H9 (cell line): ENCODE data around the gene TADA2B. TPM values are rescaled to one million over a fixed set of nuclear protein-coding genes. Genes with fewer than 3 reads are reported as not detected.

Source experiments
- DNase-seq: peaks from one replicate; pipeline ENCODE4 v3.0.0-alpha.2; 2017
- H2AFZ ChIP-seq: one replicate; pipeline ENCODE4 v1.6.1; 2013; ENCODE audit warnings: mild to moderate bottlenecking, low read length, control low read depth, moderate library complexity
- H2AK5ac ChIP-seq: 2 replicates; pipeline ENCODE4 v1.6.1; 2013; ENCODE audit warnings: low read length, control low read depth, mixed read lengths; ENCODE audit not compliant: insufficient read length
- H2BK120ac ChIP-seq: one replicate; pipeline ENCODE4 v1.6.1; 2013; ENCODE audit warnings: low read depth, mild to moderate bottlenecking, low read length, control low read depth, inconsistent platforms; ENCODE audit not compliant: poor library complexity, severe bottlenecking
- H2BK12ac ChIP-seq: 2 replicates; pipeline ENCODE4 v1.6.1; 2013; ENCODE audit warnings: low read length, control low read depth, mixed read lengths, low read depth; ENCODE audit not compliant: insufficient read length
- H2BK15ac ChIP-seq: 2 replicates; pipeline ENCODE4 v1.6.1; 2013; ENCODE audit warnings: low read depth, low read length, control low read depth
- H2BK20ac ChIP-seq: one replicate; pipeline ENCODE4 v1.6.1; 2013; ENCODE audit warnings: low read depth, mild to moderate bottlenecking, low read length, control low read depth, inconsistent platforms; ENCODE audit not compliant: poor library complexity, severe bottlenecking
- H2BK5ac ChIP-seq: 2 replicates; pipeline ENCODE4 v1.6.1; 2013; ENCODE audit warnings: low read length, control low read depth, mixed read lengths; ENCODE audit not compliant: insufficient read length
- H3K14ac ChIP-seq: 2 replicates; pipeline ENCODE4 v1.6.1; 2013; ENCODE audit warnings: low read length, control low read depth; ENCODE audit not compliant: insufficient read depth
- H3K18ac ChIP-seq: 2 replicates; pipeline ENCODE4 v1.6.1; 2013; ENCODE audit warnings: low read depth, mild to moderate bottlenecking, mixed read lengths, low read length, control low read depth; ENCODE audit not compliant: insufficient read length
- H3K23ac ChIP-seq: 2 replicates; pipeline ENCODE4 v1.6.1; 2013; ENCODE audit warnings: low read length, control low read depth, mixed read lengths, low read depth; ENCODE audit not compliant: insufficient read length
- H3K23me2 ChIP-seq: 2 replicates; pipeline ENCODE4 v1.6.1; 2013; ENCODE audit warnings: low read depth, mild to moderate bottlenecking, mixed read lengths, low read length, control low read depth; ENCODE audit not compliant: insufficient read length, poor library complexity, severe bottlenecking
- H3K27ac ChIP-seq: 2 replicates; pipeline ENCODE4 v1.5.1; 2013; ENCODE audit warnings: low read length, control low read depth, mixed read lengths, low read depth; ENCODE audit not compliant: insufficient read length
- H3K27me3 ChIP-seq: 2 replicates; pipeline ENCODE4 v1.6.1; 2013; ENCODE audit warnings: low read length, control low read depth, inconsistent platforms; ENCODE audit not compliant: insufficient read depth
- H3K4ac ChIP-seq: 2 replicates; pipeline ENCODE4 v1.6.1; 2013; ENCODE audit warnings: low read depth, mild to moderate bottlenecking, control low read depth, inconsistent platforms, low read length, moderate library complexity
- H3K4me1 ChIP-seq: 2 replicates; pipeline ENCODE4 v1.6.1; 2013; ENCODE audit warnings: low read length, control low read depth, inconsistent platforms; ENCODE audit not compliant: insufficient read depth
- H3K4me2 ChIP-seq: 2 replicates; pipeline ENCODE4 v1.6.1; 2013; ENCODE audit warnings: low read length, control low read depth, mixed read lengths; ENCODE audit not compliant: insufficient read length, insufficient read depth
- H3K56ac ChIP-seq: 2 replicates; pipeline ENCODE4 v1.6.1; 2013; ENCODE audit warnings: low read depth, mild to moderate bottlenecking, mixed read lengths, low read length, control low read depth; ENCODE audit not compliant: insufficient read length
- H3K79me1 ChIP-seq: 2 replicates; pipeline ENCODE4 v1.6.1; 2013; ENCODE audit warnings: low read depth, mild to moderate bottlenecking, moderate library complexity, low read length, control low read depth, inconsistent platforms; ENCODE audit not compliant: insufficient read depth, poor library complexity, severe bottlenecking
- H3K79me2 ChIP-seq: 2 replicates; pipeline ENCODE4 v1.6.1; 2013; ENCODE audit warnings: low read length, control low read depth, inconsistent platforms; ENCODE audit not compliant: insufficient read depth
- H3K9ac ChIP-seq: 2 replicates; pipeline ENCODE4 v1.6.1; 2013; ENCODE audit warnings: low read length, control low read depth, mixed read lengths; ENCODE audit not compliant: insufficient read length; ENCODE audit errors: extremely low read depth
- H3K9me3 ChIP-seq: one replicate; pipeline ENCODE4 v1.6.1; 2013; ENCODE audit warnings: low read depth, low read length, inconsistent platforms; ENCODE audit not compliant: control insufficient read depth
- H3T11ph ChIP-seq: one replicate; pipeline ENCODE4 v1.6.1; 2013; ENCODE audit warnings: mild to moderate bottlenecking, low read length, control low read depth, inconsistent platforms
- H4K20me1 ChIP-seq: one replicate; pipeline ENCODE4 v1.6.1; 2013; ENCODE audit not compliant: control insufficient read depth, insufficient read length, insufficient read depth
- H4K5ac ChIP-seq: 2 replicates; pipeline ENCODE4 v1.6.1; 2013; ENCODE audit warnings: low read depth, mild to moderate bottlenecking, mixed read lengths, low read length, control low read depth; ENCODE audit not compliant: insufficient read length
- H4K8ac ChIP-seq: replicated peaks from 2 replicates; pipeline ENCODE4 v1.6.1; 2013; ENCODE audit warnings: low read length, control low read depth, mixed read lengths, low read depth; ENCODE audit not compliant: insufficient read length
- H4K91ac ChIP-seq: 2 replicates; pipeline ENCODE4 v1.6.1; 2013; ENCODE audit warnings: low read depth, mild to moderate bottlenecking, moderate library complexity, mixed read lengths, low read length, control low read depth; ENCODE audit not compliant: insufficient read length
- H3K27ac Mint-ChIP-seq, 3 experiments: 2 replicates in 2 of 3; 3 replicates in 1 of 3; pipeline ENCODE4 v1.8.0; 2020 to 2021; ENCODE audit warnings: mixed read lengths in 3 of 3, mild to moderate bottlenecking in 1 of 3, moderate library complexity in 1 of 3
- H3K27me3 Mint-ChIP-seq: 2 replicates; pipeline ENCODE4 v1.8.0; 2021; ENCODE audit warnings: low read depth, mild to moderate bottlenecking, moderate library complexity, mixed read lengths
- H3K36me3 Mint-ChIP-seq, 3 experiments: 2 replicates in 2 of 3; 3 replicates in 1 of 3; pipeline ENCODE4 v1.8.0; 2020 to 2021; ENCODE audit warnings: low read depth in 3 of 3, mixed read lengths in 3 of 3; ENCODE audit not compliant: insufficient read depth in 1 of 3
- H3K4me1 Mint-ChIP-seq, 2 experiments: 2 replicates each; pipeline ENCODE4 v1.8.0; 2020; ENCODE audit warnings: mixed read lengths in 2 of 2
- H3K4me3 Mint-ChIP-seq, 2 experiments: 2 replicates in 1 of 2; 3 replicates in 1 of 2; pipeline ENCODE4 v1.8.0; 2020 to 2021; ENCODE audit warnings: mild to moderate bottlenecking in 2 of 2, mixed read lengths in 2 of 2, moderate library complexity in 1 of 2
- H3K9me3 Mint-ChIP-seq, 2 experiments: 2 replicates in 1 of 2; 3 replicates in 1 of 2; pipeline ENCODE4 v1.8.0; 2020; ENCODE audit warnings: mild to moderate bottlenecking in 2 of 2, mixed read lengths in 2 of 2, moderate library complexity in 1 of 2
- CTCF ChIP-seq: fragments of 200-600 bp; sonication (generic); conservative IDR thresholded peaks from 3 replicates; pipeline ENCODE4 v1.8.0; 2021; ENCODE audit warnings: antibody characterized with exemption, mild to moderate bottlenecking
- WGBS: extraction: QIAGEN DNeasy Blood & Tissue Kit; methylation state at CpG from one replicate; pipeline ENCODE4 v1.1.7; 2013; ENCODE audit warnings: missing lambda C conversion rate, low lambda C conversion rate, mixed read lengths; ENCODE audit not compliant: insufficient read length; ENCODE audit errors: extremely low coverage; 5-methylcytosine and 5-hydroxymethylcytosine counted together
- total RNA-seq: library from RNA; stranded (reverse); gene quantifications from 2 replicates; pipeline ENCODE4 v1.2.1, GENCODE V29; 2021

TADA2B gene
- total RNA-seq, 1 experiment from 2014 or later = 14.0 TPM

GRCh38 chr4:7076696-7077082, 33.5 kb downstream of the TADA2B start:
- Mint-ChIP-seq H3K27me3 (peaks cover 55% of the 10 kb centered on the region), H3K27ac (no peak overlapping the region), H3K36me3 (no peaks in the 10 kb centered on the region; a peak in 1 of 7 replicates), H3K9me3 (peaks cover 12 to 15% of the 10 kb centered on the region in 2 experiments; a peak in 4 of 5 replicates), H3K4me3 (no peak overlapping the region), H3K4me1 (no peaks in the 10 kb centered on the region)
- H3K27me3 ChIP-seq = no peaks in the 10 kb centered on the region
- no peak overlapping the region for H2BK20ac ChIP-seq
- no peak overlapping the region for H3K9ac ChIP-seq
- H2BK12ac ChIP-seq = no peak overlapping the region
- no peak overlapping the region for H3K56ac ChIP-seq
- no peak overlapping the region for H4K8ac ChIP-seq
- H2BK15ac ChIP-seq = no peak overlapping the region
- no peak overlapping the region for H3K27ac ChIP-seq
- no peak overlapping the region for H3K4ac ChIP-seq
- no peak overlapping the region for H2BK120ac ChIP-seq
- no peak overlapping the region for H3K23ac ChIP-seq
- no peak overlapping the region for H3T11ph ChIP-seq
- H2BK5ac ChIP-seq = no peak overlapping the region
- H2AFZ ChIP-seq = no peak overlapping the region
- H3K23me2 ChIP-seq = no peaks in the 10 kb centered on the region
- TF ChIP-seq CTCF = no peak
- no peaks in the 10 kb centered on the region for H3K79me1 ChIP-seq
- H3K18ac ChIP-seq = no peak overlapping the region
- H4K20me1 ChIP-seq = no peaks in the 10 kb centered on the region
- H3K14ac ChIP-seq = no peak overlapping the region; the same call in 1 of the 2 replicates
- H4K91ac ChIP-seq = no peak overlapping the region
- no peak for DNase-seq
- no peaks in the 10 kb centered on the region for H3K79me2 ChIP-seq
- H2AK5ac ChIP-seq = no peak overlapping the region
- no peak overlapping the region for H4K5ac ChIP-seq
- H3K9me3 ChIP-seq = no peaks in the 10 kb centered on the region
- no CpG with 5 or more reads among the region's 6 CpGs for WGBS
- no peaks in the 10 kb centered on the region for H3K4me1 ChIP-seq
- H3K4me2 ChIP-seq = no peak overlapping the region
